ENCODE results near the gene VAV3.

DNA sequence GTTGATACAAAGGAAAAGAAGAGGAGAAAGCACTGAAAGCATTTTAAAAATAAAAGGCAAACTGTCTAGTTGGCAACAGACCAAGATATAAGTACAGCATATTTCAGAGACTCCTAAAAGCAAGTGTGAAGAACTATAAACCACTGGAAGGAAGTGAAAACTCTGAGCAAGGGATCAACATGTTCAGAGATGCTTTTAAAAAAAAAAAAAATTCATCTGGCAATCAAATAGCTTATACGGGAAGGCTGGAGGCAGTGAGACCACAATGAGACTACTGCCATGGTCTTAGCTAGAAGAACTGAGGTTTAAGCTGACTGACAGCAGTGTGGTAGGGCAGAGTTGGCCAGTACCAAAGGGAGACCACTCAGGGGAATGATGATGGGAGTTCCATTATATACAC is 124.3 kb downstream of the VAV3 start:
- no peak for TF ChIP-seq EZH2 (IDR thresholded peaks at IDR 0.05; ENCODE audit: low read depth, low read length, severe bottlenecking)
- no peak for TF ChIP-seq JUN (IDR thresholded peaks at IDR 0.05; ENCODE audit: low read depth, low read length)
- no peak for TF ChIP-seq POLR2AphosphoS5 (IDR thresholded peaks at IDR 0.05; ENCODE audit: low read depth, low read length)
- no peak for TF ChIP-seq SIRT6 (IDR thresholded peaks at IDR 0.05; ENCODE audit: low read length)
- TF ChIP-seq, protein P1, sequence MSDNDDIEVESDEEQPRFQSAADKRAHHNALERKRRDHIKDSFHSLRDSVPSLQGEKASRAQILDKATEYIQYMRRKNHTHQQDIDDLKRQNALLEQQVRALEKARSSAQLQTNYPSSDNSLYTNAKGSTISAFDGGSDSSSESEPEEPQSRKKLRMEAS (IDR thresholded peaks at IDR 0.05): no peak
- no peak for TF ChIP-seq RAD21 (IDR thresholded peaks at IDR 0.05 in 1 of 2, conservative IDR thresholded peaks at IDR 0.05 in 1 of 2; ENCODE audit: low read depth in 2 of 2, low read length in 2 of 2)
- TF ChIP-seq, protein P2, sequence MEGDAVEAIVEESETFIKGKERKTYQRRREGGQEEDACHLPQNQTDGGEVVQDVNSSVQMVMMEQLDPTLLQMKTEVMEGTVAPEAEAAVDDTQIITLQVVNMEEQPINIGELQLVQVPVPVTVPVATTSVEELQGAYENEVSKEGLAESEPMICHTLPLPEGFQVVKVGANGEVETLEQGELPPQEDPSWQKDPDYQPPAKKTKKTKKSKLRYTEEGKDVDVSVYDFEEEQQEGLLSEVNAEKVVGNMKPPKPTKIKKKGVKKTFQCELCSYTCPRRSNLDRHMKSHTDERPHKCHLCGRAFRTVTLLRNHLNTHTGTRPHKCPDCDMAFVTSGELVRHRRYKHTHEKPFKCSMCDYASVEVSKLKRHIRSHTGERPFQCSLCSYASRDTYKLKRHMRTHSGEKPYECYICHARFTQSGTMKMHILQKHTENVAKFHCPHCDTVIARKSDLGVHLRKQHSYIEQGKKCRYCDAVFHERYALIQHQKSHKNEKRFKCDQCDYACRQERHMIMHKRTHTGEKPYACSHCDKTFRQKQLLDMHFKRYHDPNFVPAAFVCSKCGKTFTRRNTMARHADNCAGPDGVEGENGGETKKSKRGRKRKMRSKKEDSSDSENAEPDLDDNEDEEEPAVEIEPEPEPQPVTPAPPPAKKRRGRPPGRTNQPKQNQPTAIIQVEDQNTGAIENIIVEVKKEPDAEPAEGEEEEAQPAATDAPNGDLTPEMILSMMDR (IDR thresholded peaks at IDR 0.05; ENCODE audit: control extremely low read depth in 1 of 3, insufficient read depth in 1 of 3, low read depth in 1 of 3, low read length in 3 of 3): no peak
- TF ChIP-seq SUZ12 (IDR thresholded peaks at IDR 0.05; ENCODE audit: low read length): no peak
- TF ChIP-seq MAFK (IDR thresholded peaks at IDR 0.05; ENCODE audit: low read depth, low read length): no peak
- no peak for TF ChIP-seq CBX5 (IDR thresholded peaks at IDR 0.05; ENCODE audit: low read depth, low read length)
- TF ChIP-seq ZNF274 (IDR thresholded peaks at IDR 0.05; ENCODE audit: borderline replicate concordance, extremely low read depth, low read length): no peak
- TF ChIP-seq RFX5 (IDR thresholded peaks at IDR 0.05; ENCODE audit: borderline replicate concordance, low read depth, low read length): no peak
